IMR-90 (cell line): ENCODE measurements around the gene TSPAN19. TPM values are rescaled to one million over a fixed set of nuclear protein-coding genes. Genes with fewer than 3 reads are reported as not detected.
"Not testable (repeated sequence)": the region's sequence is repeated elsewhere in the genome, so short reads cannot be mapped to it uniquely, and the experiment has no call there.

Experiments used
- ATAC-seq: fragments of 200-7000 bp; cut with Tn5 transposase; 2 replicates; pipeline ENCODE4 v1.9.1; 2020; ENCODE audit warnings: low read depth, mild to moderate bottlenecking, moderate library complexity
- BruUV-seq: library from RNA; stranded (reverse); fragments of 400-500 nt; replicated peaks from 2 replicates; lab custom pipeline; 2021; lab: Mats Ljungman, UMichigan
- CTCF ChIA-PET: fragments of 300-600 bp; formaldehyde crosslinking; extraction: SDS; loops from one replicate; lab custom pipeline; 2021; ENCODE audit warnings: antibody characterized with exemption; lab: Yijun Ruan, JAX
- POLR2A ChIA-PET: fragments of 300-600 bp; sonication (Branson Sonifier 250); formaldehyde crosslinking; loops from one replicate; lab custom pipeline; 2022; ENCODE audit warnings: antibody characterized with exemption; ENCODE audit not compliant: unreplicated experiment; lab: Charles Lee
- DNase-seq: peaks from one replicate; pipeline ENCODE4 v3.0.0; 2013
- H2AFZ ChIP-seq: replicated peaks from 2 replicates; pipeline ENCODE3; 2013; ENCODE audit warnings: low read length, mild to moderate bottlenecking; ENCODE audit not compliant: poor library complexity
- H2AK5ac ChIP-seq: 2 replicates; pipeline ENCODE4 v1.6.1; 2013; ENCODE audit warnings: low read depth, low read length, inconsistent platforms
- H2AK9ac ChIP-seq: replicated peaks from 2 replicates; pipeline ENCODE3; 2013; ENCODE audit warnings: mild to moderate bottlenecking, low read depth, low read length, moderate library complexity; ENCODE audit not compliant: poor library complexity
- H2BK120ac ChIP-seq: 2 replicates; pipeline ENCODE4 v1.6.1; 2013; ENCODE audit warnings: low read depth, low read length, inconsistent platforms
- H2BK15ac ChIP-seq: 3 replicates; pipeline ENCODE4 v1.6.1; 2013; ENCODE audit warnings: low read depth, low read length, inconsistent platforms
- H2BK20ac ChIP-seq: 2 replicates; pipeline ENCODE4 v1.6.1; 2013; ENCODE audit warnings: low read depth, mild to moderate bottlenecking, inconsistent platforms, low read length, moderate library complexity
- H2BK5ac ChIP-seq: 2 replicates; pipeline ENCODE4 v1.6.1; 2013; ENCODE audit warnings: mild to moderate bottlenecking, low read depth, low read length, inconsistent platforms; ENCODE audit not compliant: poor library complexity, severe bottlenecking
- H3K14ac ChIP-seq: replicated peaks from 2 replicates; pipeline ENCODE4 v1.6.1; 2013; ENCODE audit warnings: low read depth, low read length, inconsistent platforms
- H3K18ac ChIP-seq: 2 replicates; pipeline ENCODE4 v1.6.1; 2013; ENCODE audit warnings: low read depth, low read length, control low read depth
- H3K23ac ChIP-seq: 2 replicates; pipeline ENCODE4 v1.6.1; 2013; ENCODE audit warnings: low read depth, low read length, inconsistent platforms
- H3K27ac ChIP-seq: 2 replicates; pipeline ENCODE4 v1.5.1; 2013; ENCODE audit warnings: mild to moderate bottlenecking, control low read depth, low read length; ENCODE audit not compliant: insufficient read depth
- H3K27me3 ChIP-seq: 2 replicates; pipeline ENCODE4 v1.6.1; 2013; ENCODE audit warnings: low read length; ENCODE audit not compliant: control insufficient read depth, insufficient read depth
- H3K36me3 ChIP-seq: 2 replicates; pipeline ENCODE4 v1.6.1; 2013; ENCODE audit warnings: low read length, mixed read lengths; ENCODE audit not compliant: control insufficient read depth, insufficient read depth
- H3K4ac ChIP-seq: 2 replicates; pipeline ENCODE4 v1.6.1; 2013; ENCODE audit warnings: low read depth, low read length, inconsistent platforms
- H3K4me1 ChIP-seq: 2 replicates; pipeline ENCODE4 v1.6.1; 2013; ENCODE audit warnings: low read length, mixed read lengths; ENCODE audit not compliant: control insufficient read depth, insufficient read depth
- H3K4me2 ChIP-seq: 2 replicates; pipeline ENCODE4 v1.6.1; 2013; ENCODE audit warnings: low read depth, mild to moderate bottlenecking, control low read depth, low read length, moderate library complexity
- H3K4me3 ChIP-seq: 2 replicates; pipeline ENCODE4 v1.5.1; 2013; ENCODE audit warnings: low read depth, mild to moderate bottlenecking, control low read depth, low read length, moderate library complexity; ENCODE audit not compliant: insufficient read depth
- H3K56ac ChIP-seq: 2 replicates; pipeline ENCODE4 v1.6.1; 2013; ENCODE audit warnings: low read length, inconsistent platforms; ENCODE audit not compliant: insufficient read depth; ENCODE audit errors: extremely low read depth
- H3K79me1 ChIP-seq, 2 experiments: 2 replicates each; pipeline ENCODE4 v1.6.1; 2013; ENCODE audit warnings: low read length in 2 of 2, inconsistent platforms in 1 of 2, low read depth in 1 of 2
- H3K9ac ChIP-seq: 2 replicates; pipeline ENCODE4 v1.6.1; 2013; ENCODE audit warnings: low read depth, low read length, control low read depth
- H3K9me1 ChIP-seq: 2 replicates; pipeline ENCODE4 v1.6.1; 2013; ENCODE audit warnings: low read length, inconsistent platforms; ENCODE audit not compliant: insufficient read depth
- H3K9me3 ChIP-seq: 2 replicates; pipeline ENCODE4 v1.6.1; 2013; ENCODE audit warnings: low read length; ENCODE audit not compliant: control insufficient read depth, insufficient read depth
- H4K20me1 ChIP-seq: 2 replicates; pipeline ENCODE4 v1.6.1; 2013; ENCODE audit warnings: low read length, inconsistent platforms; ENCODE audit not compliant: insufficient read depth
- H4K5ac ChIP-seq: 2 replicates; pipeline ENCODE4 v1.6.1; 2013; ENCODE audit warnings: mild to moderate bottlenecking, low read depth, low read length, control low read depth
- H4K8ac ChIP-seq, 2 experiments: 2 replicates each; pipeline ENCODE4 v1.6.1; 2013; ENCODE audit warnings: low read depth in 2 of 2, low read length in 2 of 2, control low read depth in 1 of 2, inconsistent platforms in 1 of 2
- H4K91ac ChIP-seq: 2 replicates; pipeline ENCODE4 v1.6.1; 2013; ENCODE audit warnings: low read depth, low read length, inconsistent platforms; ENCODE audit not compliant: insufficient read depth
- CEBPB ChIP-seq: IDR thresholded peaks from 2 replicates; pipeline ENCODE4 v1.6.1; 2012; ENCODE audit warnings: low read depth, low read length, improper control_type of control experiment
- MXI1 ChIP-seq: IDR thresholded peaks from 2 replicates; pipeline ENCODE4 v1.6.1; 2012; ENCODE audit warnings: low read depth, mild to moderate bottlenecking, low read length, moderate library complexity, borderline replicate concordance
- RFX5 ChIP-seq: IDR thresholded peaks from 2 replicates; pipeline ENCODE4 v1.8.0; 2012; ENCODE audit warnings: low read depth, mild to moderate bottlenecking, low read length, moderate library complexity
- WGBS, 2 experiments: methylation state at CpG; one replicate each; pipeline versions ENCODE4 v1.1.5 to v1.1.7; 2013; ENCODE audit warnings: missing lambda C conversion rate in 2 of 2; ENCODE audit not compliant: insufficient read length in 1 of 2; ENCODE audit errors: extremely low coverage in 2 of 2; 5-methylcytosine and 5-hydroxymethylcytosine counted together
- dilution Hi-C: fragments of 300-500 bp; cut with HindIII; formaldehyde crosslinking; loops from one replicate; pipeline ENCODE4 v1.14.3; 2018; ENCODE audit warnings: low sequenced_read_pairs; ENCODE audit not compliant: unreplicated experiment
- in situ Hi-C: fragments of 300-500 bp; cut with MboI; formaldehyde crosslinking; loops from 3 replicates; pipeline ENCODE4 v1.14.3; 2019; ENCODE audit warnings: low sequenced_read_pairs, inconsistent platforms, mixed read lengths
- intact Hi-C: fragments of 100-400 bp; cut with micrococcal nuclease; formaldehyde crosslinking; loops from 2 replicates; pipeline ENCODE4 v1.10.0; 2022
- polyA plus RNA-seq, 3 experiments: library from polyadenylated mRNA; depleted of rRNA; stranded (reverse); fragments of >200 nt; gene quantifications; 2 replicates each; pipeline ENCODE4 v1.2.3, GENCODE V29; 2012; ENCODE audit warnings: low replicate concordance in 1 of 3
- total RNA-seq: library from RNA; depleted of rRNA; stranded (reverse); fragments of >200 nt; gene quantifications from 2 replicates; pipeline ENCODE4 v1.2.3, GENCODE V29; 2012

TSPAN19 gene
- total and polyA plus RNA-seq, 2 of the 4 experiments (the other 2 are of a cell fraction) = not detected

DNA sequence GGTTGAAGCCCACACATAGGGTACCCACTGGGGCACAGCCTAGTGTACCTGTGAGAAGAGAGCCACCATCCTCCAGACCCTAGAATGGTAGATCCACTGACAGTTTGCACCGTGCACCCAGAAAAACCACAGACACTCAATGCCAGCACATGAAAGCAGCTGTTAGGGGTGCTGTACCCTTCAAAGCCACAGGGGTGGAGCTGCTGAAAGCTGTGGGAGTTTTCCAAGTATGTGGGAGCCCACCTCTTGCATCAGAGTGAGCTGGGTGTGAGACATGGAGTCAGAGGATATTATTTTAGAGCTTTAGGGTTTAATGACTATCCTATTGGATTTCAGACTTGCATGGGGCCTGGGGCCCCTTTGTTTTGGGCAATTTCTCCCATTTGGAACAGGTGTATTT lies 30.5 kb downstream of the TSPAN19 start:
- ChIA-PET CTCF (no interaction called here), POLR2A (no interaction called here)
- no peak overlapping the region for H3K56ac ChIP-seq
- H4K8ac ChIP-seq = no peak overlapping the region
- no peak overlapping the region for H4K5ac ChIP-seq
- H3K27me3 ChIP-seq = no peaks in the 10 kb centered on the region
- H3K4me1 ChIP-seq = peaks cover 2% of the 10 kb centered on the region; the same call in 1 of the 2 replicates
- dilution Hi-C loops (no loop called here), in situ Hi-C loops (no loop called here), intact Hi-C loops (no loop called here)
- H3K36me3 ChIP-seq = no peaks in the 10 kb centered on the region
- no peak overlapping the region for H2BK120ac ChIP-seq
- no peak overlapping the region for H3K4me3 ChIP-seq
- H3K27ac ChIP-seq = no peak overlapping the region
- H2BK20ac ChIP-seq = no peak overlapping the region
- no peaks in the 10 kb centered on the region for H3K9me3 ChIP-seq
- H3K79me1 ChIP-seq = no peaks in the 10 kb centered on the region
- no peak overlapping the region for H2AK5ac ChIP-seq
- H3K23ac ChIP-seq = no peak overlapping the region
- DNase-seq (no peak), ATAC-seq (no peak)
- H4K91ac ChIP-seq = no peak overlapping the region
- H3K9ac ChIP-seq = no peak overlapping the region
- no peak overlapping the region for H2BK15ac ChIP-seq
- H3K18ac ChIP-seq = no peak overlapping the region
- no peak overlapping the region for H2AFZ ChIP-seq
- no peak overlapping the region for H2BK5ac ChIP-seq
- H3K4ac ChIP-seq = no peak overlapping the region
- H3K4me2 ChIP-seq = no peak overlapping the region
- TF ChIP-seq MXI1 (no peak), CEBPB (no peak), RFX5 (no peak)
- no peaks in the 10 kb centered on the region for H3K9me1 ChIP-seq
- H2AK9ac ChIP-seq = no peak overlapping the region
- no TSS peak for BruUV-seq
- no CpG with 5 or more reads among the region's 1 CpG for WGBS, 2 experiments
- H3K14ac ChIP-seq = no peak overlapping the region
- H4K20me1 ChIP-seq = no peaks in the 10 kb centered on the region

DNA sequence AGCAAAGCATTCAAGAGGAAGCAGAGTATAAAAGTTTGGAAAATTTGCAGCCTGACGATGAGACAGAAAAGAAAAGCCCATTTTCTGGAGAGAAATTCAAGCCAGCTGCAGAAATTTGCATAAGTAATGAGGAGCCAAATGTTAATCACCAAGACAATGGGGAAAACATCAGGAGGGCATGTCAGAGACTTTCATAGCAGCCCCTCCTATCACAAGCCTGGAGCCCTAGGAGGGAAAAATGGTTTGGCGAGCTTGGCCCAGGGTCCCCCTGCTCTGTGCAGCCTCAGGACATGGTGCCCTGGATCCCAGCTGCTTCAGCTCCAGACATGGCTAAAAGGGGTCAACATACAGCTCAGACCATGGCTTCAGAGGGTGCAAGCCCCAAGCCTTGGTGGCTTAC lies 31.0 kb downstream of the TSPAN19 start:
- BruUV-seq, in situ Hi-C loops, CTCF ChIA-PET: not testable (repeated sequence)

More for the DNA sequence above, 31.0 kb downstream of the TSPAN19 start:
- H2AK5ac ChIP-seq, H3K9me3 ChIP-seq, H4K5ac ChIP-seq, H2BK20ac ChIP-seq, H3K4ac ChIP-seq, DNase-seq, H2AK9ac ChIP-seq, H3K27me3 ChIP-seq, H3K18ac ChIP-seq, H3K56ac ChIP-seq, H3K4me3 ChIP-seq, H2AFZ ChIP-seq, H3K79me1 ChIP-seq, H3K9me1 ChIP-seq, H3K23ac ChIP-seq, H3K4me1 ChIP-seq, dilution Hi-C loops, H3K14ac ChIP-seq, H4K8ac ChIP-seq, H3K27ac ChIP-seq, intact Hi-C loops, POLR2A ChIA-PET, H3K9ac ChIP-seq, H2BK15ac ChIP-seq, H2BK5ac ChIP-seq, H2BK120ac ChIP-seq, H4K20me1 ChIP-seq, ATAC-seq, H3K36me3 ChIP-seq, H4K91ac ChIP-seq, H3K4me2 ChIP-seq: not testable (repeated sequence)
- no CpG with 5 or more reads among the region's 2 CpGs for whole genome bisulfite sequencing, 2 experiments
